Kidney (tissue), 14 donors: ENCODE results near the gene FAM50A. TPM values are rescaled to one million over a fixed set of nuclear protein-coding genes. Genes with fewer than 3 reads are reported as not detected.

Experiments
- DNase-seq, 5 donors: peaks; one replicate each; pipeline ENCODE4 v3.0.0-alpha.2; 2013 to 2020
- FAIRE-seq: peaks from 2 replicates; lab custom pipeline; 2012; peaks lifted over from hg19 to GRCh38; lab: Jason Lieb, UNC
- H3K27ac ChIP-seq, 2 donors: one replicate each; pipeline ENCODE4 v1.7.0; 2013; ENCODE audit warnings: low read depth in 2 of 2, low read length in 2 of 2, inconsistent platforms in 1 of 2
- H3K27me3 ChIP-seq: one replicate; pipeline ENCODE4 v1.7.1; 2013; ENCODE audit warnings: low read length, inconsistent platforms; ENCODE audit not compliant: control insufficient read depth, insufficient read depth
- H3K36me3 ChIP-seq, 3 donors: one replicate each; pipeline versions ENCODE4 v1.7.0 to v1.7.1; 2013; ENCODE audit warnings: low read length in 3 of 3, control low read depth in 1 of 3, inconsistent platforms in 1 of 3; ENCODE audit not compliant: insufficient read depth in 3 of 3, control insufficient read depth in 2 of 3
- H3K4me1 ChIP-seq, 3 donors: one replicate each; pipeline versions ENCODE4 v1.7.0 to v1.7.1; 2013; ENCODE audit warnings: low read length in 3 of 3, inconsistent platforms in 1 of 3, low read depth in 1 of 3; ENCODE audit not compliant: control insufficient read depth in 2 of 3, insufficient read depth in 2 of 3
- H3K4me3 ChIP-seq, 3 donors: one replicate each; pipeline versions ENCODE4 v1.7.0 to v1.8.1; 2013; ENCODE audit warnings: low read length in 3 of 3, control low read depth in 1 of 3, inconsistent platforms in 1 of 3
- H3K9ac ChIP-seq, 3 donors: one replicate each; pipeline versions ENCODE4 v1.7.0 to v1.7.1; 2013; ENCODE audit warnings: low read length in 3 of 3, control low read depth in 1 of 3, inconsistent platforms in 1 of 3
- H3K9me3 ChIP-seq, 3 donors: one replicate each; pipeline versions ENCODE4 v1.7.0 to v1.7.1; 2013; ENCODE audit warnings: low read length in 3 of 3, control low read depth in 1 of 3, inconsistent platforms in 1 of 3; ENCODE audit not compliant: control insufficient read depth in 2 of 3, insufficient read depth in 1 of 3
- intact Hi-C: fragments of 100-400 bp; cut with DNase I; formaldehyde crosslinking; loops from one replicate; pipeline ENCODE4 v1.11.1; 2022
- polyA plus RNA-seq: library from polyadenylated mRNA; stranded (reverse); fragments of 350-450 nt; fragmentation: Illumina TruSeq; extraction: RNeasy Lipid Tissue Mini Kit (QIAGEN cat#74804); gene quantifications from one replicate; pipeline ENCODE4 v1.2.3, GENCODE V29; 2014; ENCODE audit warnings: low read depth, low replicate concordance; ENCODE audit not compliant: insufficient read depth
- total RNA-seq: library from RNA; stranded (reverse); fragmentation: NEBNext Ultra II Directional; extraction: Animal tissue kit (Norgen Biotek cat#: 25700); gene quantifications from one replicate; pipeline ENCODE4 v1.2.1, GENCODE V29; 2021
- TF ChIP-seq, protein P1 (sequence below): IDR thresholded peaks from 3 replicates; pipeline ENCODE4 v1.5.1; 2012; ENCODE audit warnings: mild to moderate bottlenecking, moderate library complexity, borderline replicate concordance; ENCODE audit not compliant: insufficient read depth; ENCODE audit errors: extremely low read depth
- donor health status: control.
- donor health status: control.
- donor health status: control.
- donor health status: control.
- donor health status: control.
- donor health status: DM: yes; HTN: yes; CAD: no.
- donor health status: Normal renal cell carcinoma (clear cell type).

FAM50A gene
- total and polyA plus RNA-seq, 2 donors from 2014 or later = 46.0 to 112 TPM

- intact Hi-C loops = no loop called here
- Histone ChIP-seq H3K4me1 (no peaks in the 10 kb centered on the region), H3K9me3 (no peaks in the 10 kb centered on the region), H3K9ac (no peak overlapping the region), H3K4me3 (no peak overlapping the region), H3K27ac (no peak overlapping the region), H3K36me3 (no peaks in the 10 kb centered on the region), H3K27me3 (no peaks in the 10 kb centered on the region)
- TF ChIP-seq, protein P1, sequence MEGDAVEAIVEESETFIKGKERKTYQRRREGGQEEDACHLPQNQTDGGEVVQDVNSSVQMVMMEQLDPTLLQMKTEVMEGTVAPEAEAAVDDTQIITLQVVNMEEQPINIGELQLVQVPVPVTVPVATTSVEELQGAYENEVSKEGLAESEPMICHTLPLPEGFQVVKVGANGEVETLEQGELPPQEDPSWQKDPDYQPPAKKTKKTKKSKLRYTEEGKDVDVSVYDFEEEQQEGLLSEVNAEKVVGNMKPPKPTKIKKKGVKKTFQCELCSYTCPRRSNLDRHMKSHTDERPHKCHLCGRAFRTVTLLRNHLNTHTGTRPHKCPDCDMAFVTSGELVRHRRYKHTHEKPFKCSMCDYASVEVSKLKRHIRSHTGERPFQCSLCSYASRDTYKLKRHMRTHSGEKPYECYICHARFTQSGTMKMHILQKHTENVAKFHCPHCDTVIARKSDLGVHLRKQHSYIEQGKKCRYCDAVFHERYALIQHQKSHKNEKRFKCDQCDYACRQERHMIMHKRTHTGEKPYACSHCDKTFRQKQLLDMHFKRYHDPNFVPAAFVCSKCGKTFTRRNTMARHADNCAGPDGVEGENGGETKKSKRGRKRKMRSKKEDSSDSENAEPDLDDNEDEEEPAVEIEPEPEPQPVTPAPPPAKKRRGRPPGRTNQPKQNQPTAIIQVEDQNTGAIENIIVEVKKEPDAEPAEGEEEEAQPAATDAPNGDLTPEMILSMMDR = no peak
- DNase-seq (peak in 1 of 5 donors; percentile 65), FAIRE-seq (no peak)
Observed at GRCh38 chrX:154471839-154472684, 28.1 kb downstream of the FAM50A start.

DNA sequence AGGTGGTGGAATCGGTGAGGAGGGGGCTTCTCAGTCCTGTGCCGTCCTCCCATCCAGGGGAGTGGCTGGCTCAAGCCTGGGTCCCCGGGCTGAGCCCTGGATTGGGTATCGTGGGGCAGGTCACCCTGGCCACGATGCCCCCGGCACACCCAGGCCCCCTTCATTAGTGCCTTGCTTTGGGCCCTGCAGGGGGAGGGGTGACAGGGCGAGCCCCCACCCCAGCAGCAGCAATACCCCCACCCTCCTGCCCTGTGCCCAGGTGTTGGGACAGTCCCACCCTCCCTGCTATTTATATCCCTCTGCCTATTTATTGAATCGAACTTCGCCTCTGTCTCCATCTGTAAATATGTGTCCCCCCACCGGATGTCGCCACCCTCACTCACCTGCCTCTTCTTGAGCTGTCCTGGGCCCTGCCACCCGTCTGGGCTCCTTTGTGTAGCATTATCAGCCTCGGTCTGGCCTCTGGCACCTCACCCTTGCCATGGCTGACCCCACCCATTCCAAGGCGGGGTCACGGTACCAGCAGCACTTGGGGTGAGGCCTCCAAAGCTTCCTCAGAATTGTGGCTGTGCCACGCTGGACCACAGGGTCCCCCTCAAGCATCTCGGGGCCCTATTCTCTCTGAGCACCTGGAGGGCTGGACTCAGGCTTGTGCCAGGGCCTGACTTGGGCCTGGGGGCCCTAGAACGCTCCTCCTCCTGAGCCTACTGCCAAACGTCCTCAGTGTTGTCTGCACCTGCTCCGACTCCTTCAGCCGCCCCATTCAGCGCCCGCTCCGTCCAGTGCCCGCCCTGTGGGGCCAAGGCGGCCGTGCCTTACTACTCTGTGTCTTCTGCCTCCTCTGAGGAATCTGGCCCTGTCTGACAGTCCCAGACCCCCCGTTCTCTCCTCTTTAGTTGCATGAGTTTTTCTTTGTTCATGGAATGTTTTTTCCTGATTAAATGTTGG, 29.0 kb downstream of the FAM50A start:
- FAIRE-seq (no peak), DNase-seq (peak in 1 of 5 donors; percentile 59)
- Histone ChIP-seq H3K9me3 (no peaks in the 10 kb centered on the region), H3K4me3 (no peak overlapping the region), H3K4me1 (peaks cover 0 to under 1% (median 0%) of the 10 kb centered on the region in 3 donors), H3K27me3 (no peaks in the 10 kb centered on the region), H3K9ac (no peak overlapping the region), H3K27ac (no peak overlapping the region), H3K36me3 (no peaks in the 10 kb centered on the region)
- intact Hi-C loops = no loop called here
- TF ChIP-seq, protein P1 = no peak

GRCh38 chrX:154473683-154474082, 29.7 kb downstream of the FAM50A start:
- TF ChIP-seq, protein P1 = no peak
- DNase-seq = peak in 1 of 5 donors; percentile 16
- intact Hi-C loops = no loop called here
- Histone ChIP-seq H3K9ac (no peak overlapping the region), H3K36me3 (no peaks in the 10 kb centered on the region), H3K27me3 (no peaks in the 10 kb centered on the region), H3K27ac (no peak overlapping the region), H3K4me1 (peaks cover 0 to 4% (median 0%) of the 10 kb centered on the region in 3 donors), H3K4me3 (no peak overlapping the region), H3K9me3 (no peaks in the 10 kb centered on the region)
- FAIRE-seq = no peak
